Psoas muscle (tissue), 8 donors: ENCODE data around the gene BCL6B. TPM values are rescaled to one million over a fixed set of nuclear protein-coding genes. Genes with fewer than 3 reads are reported as not detected.

Experiments
- ATAC-seq, 4 donors: fragments of 200-7000 bp; cut with Tn5 transposase; one replicate each; pipeline ENCODE4 v1.9.1; 2020; ENCODE audit warnings: moderate library complexity in 3 of 4, mild to moderate bottlenecking in 2 of 4
- DNase-seq, 2 donors: peaks; one replicate each; pipeline ENCODE4 v3.0.0-alpha.2; 2020
- H3K27ac ChIP-seq: fragments of 200-600 bp; one replicate; pipeline ENCODE4 v1.8.0; 2022
- H3K27me3 ChIP-seq, 3 donors: fragments of 200-600 bp in 1 of 3; one replicate each; pipeline versions ENCODE4 v1.6.1 to v1.8.0; 2013 to 2022; ENCODE audit warnings: low read length in 2 of 3, mild to moderate bottlenecking in 2 of 3, moderate library complexity in 1 of 3; ENCODE audit not compliant: insufficient read depth in 3 of 3
- H3K36me3 ChIP-seq, 2 donors: fragments of 200-600 bp in 1 of 2; one replicate each; pipeline versions ENCODE4 v1.6.1 to v1.8.0; 2013 to 2022; ENCODE audit warnings: low read depth in 1 of 2, mild to moderate bottlenecking in 1 of 2, moderate library complexity in 1 of 2; ENCODE audit not compliant: insufficient read depth in 1 of 2
- H3K4me1 ChIP-seq: fragments of 200-600 bp; one replicate; pipeline ENCODE4 v1.8.0; 2022
- H3K4me3 ChIP-seq: fragments of 200-600 bp; one replicate; pipeline ENCODE4 v1.8.0; 2022; ENCODE audit warnings: mild to moderate bottlenecking
- H3K9me3 ChIP-seq: fragments of 200-600 bp; one replicate; pipeline ENCODE4 v1.8.0; 2022
- WGBS, 3 donors: extraction: QIAGEN DNeasy Blood & Tissue Kit; methylation state at CpG; one replicate each; pipeline versions ENCODE4 v1.1.6 to v1.1.7; 2013; 5-methylcytosine and 5-hydroxymethylcytosine counted together
- intact Hi-C, 2 donors: fragments of 100-400 bp; cut with DNase I; formaldehyde crosslinking; loops; one replicate each; pipeline versions ENCODE4 v1.11.0 to v1.14.2; 2022
- polyA plus RNA-seq, 3 donors: library from polyadenylated mRNA; stranded (reverse); fragments of 200-250 nt; gene quantifications; one replicate each; pipeline ENCODE4 v1.2.3, GENCODE V29; 2013
- total RNA-seq, 4 donors: library from RNA; stranded (reverse); fragmentation: NEBNext Ultra II Directional in 2 of 4; extraction: Animal tissue kit (Norgen Biotek cat#: 25700) in 2 of 4; gene quantifications; one replicate each; pipeline versions ENCODE4 v1.2.1 to v1.2.4, GENCODE V29; 2021 to 2023
- TF ChIP-seq, protein P1 (sequence below): fragments of 200-600 bp; IDR thresholded peaks from one replicate; pipeline ENCODE4 v1.8.0; 2022; ENCODE audit warnings: antibody characterized with exemption
- donor health status: healthy with polysubstance abuse.
- donor health status: DM: no; HTN: no; CAD: no; lungs with moderate emphysema.
- donor health status: Bipolar disorder and iron deficiency.
- donor health status: healthy.
- donor health status: DM: yes; HTN: yes; CAD: no.
- donor health status: DM: no; HTN: no; CAD: no.
- donor health status: DM: no; HTN: no; CAD: no.
- donor health status: DM: yes; HTN: yes; CAD: no.

The BCL6B gene
- total and polyA plus RNA-seq, 7 donors = 2.0 to 11.9 (median 6.1) TPM

DNA sequence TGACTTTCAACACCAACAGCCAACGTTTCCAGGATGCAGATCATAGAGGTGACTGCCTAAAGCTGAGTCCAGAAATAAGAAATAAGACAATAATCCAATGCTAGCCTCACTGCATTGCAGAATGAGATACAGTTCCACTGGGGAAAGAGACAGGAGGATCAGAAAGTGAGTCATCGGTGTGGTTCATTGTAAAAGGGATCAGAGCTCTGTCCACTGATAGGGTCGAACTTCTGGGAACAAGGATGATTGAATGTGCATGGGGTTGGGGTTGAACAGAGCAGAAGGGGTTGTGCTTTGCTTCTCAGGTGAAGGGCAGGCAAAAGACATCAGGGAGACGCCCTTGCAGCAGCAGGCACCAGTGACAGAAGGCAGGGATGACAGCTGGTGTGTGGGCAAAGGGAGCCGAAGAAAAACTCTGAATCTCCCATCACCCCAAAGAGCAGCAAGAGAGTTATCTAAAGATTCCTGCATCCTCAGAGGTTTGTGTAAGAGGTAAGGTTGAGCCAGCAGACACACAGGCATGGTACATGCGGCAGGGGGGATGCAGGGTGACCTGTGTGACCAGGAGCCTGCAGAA is 40.8 kb downstream of the BCL6B start:
- intact Hi-C loops = no loop called here
- no peak for DNase-seq
- Histone ChIP-seq H3K4me1 (no peaks in the 10 kb centered on the region), H3K9me3 (no peaks in the 10 kb centered on the region), H3K4me3 (no peak overlapping the region), H3K27me3 (peaks cover 0 to 33% (median 3%) of the 10 kb centered on the region in 3 donors), H3K36me3 (no peaks in the 10 kb centered on the region), H3K27ac (no peak overlapping the region)
- TF ChIP-seq, protein P1, sequence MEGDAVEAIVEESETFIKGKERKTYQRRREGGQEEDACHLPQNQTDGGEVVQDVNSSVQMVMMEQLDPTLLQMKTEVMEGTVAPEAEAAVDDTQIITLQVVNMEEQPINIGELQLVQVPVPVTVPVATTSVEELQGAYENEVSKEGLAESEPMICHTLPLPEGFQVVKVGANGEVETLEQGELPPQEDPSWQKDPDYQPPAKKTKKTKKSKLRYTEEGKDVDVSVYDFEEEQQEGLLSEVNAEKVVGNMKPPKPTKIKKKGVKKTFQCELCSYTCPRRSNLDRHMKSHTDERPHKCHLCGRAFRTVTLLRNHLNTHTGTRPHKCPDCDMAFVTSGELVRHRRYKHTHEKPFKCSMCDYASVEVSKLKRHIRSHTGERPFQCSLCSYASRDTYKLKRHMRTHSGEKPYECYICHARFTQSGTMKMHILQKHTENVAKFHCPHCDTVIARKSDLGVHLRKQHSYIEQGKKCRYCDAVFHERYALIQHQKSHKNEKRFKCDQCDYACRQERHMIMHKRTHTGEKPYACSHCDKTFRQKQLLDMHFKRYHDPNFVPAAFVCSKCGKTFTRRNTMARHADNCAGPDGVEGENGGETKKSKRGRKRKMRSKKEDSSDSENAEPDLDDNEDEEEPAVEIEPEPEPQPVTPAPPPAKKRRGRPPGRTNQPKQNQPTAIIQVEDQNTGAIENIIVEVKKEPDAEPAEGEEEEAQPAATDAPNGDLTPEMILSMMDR = no peak
- WGBS, 3 donors = 37 to 48% (median 38%) methylated on average over 6 of the region's 6 CpGs
- ATAC-seq = no peak

DNA sequence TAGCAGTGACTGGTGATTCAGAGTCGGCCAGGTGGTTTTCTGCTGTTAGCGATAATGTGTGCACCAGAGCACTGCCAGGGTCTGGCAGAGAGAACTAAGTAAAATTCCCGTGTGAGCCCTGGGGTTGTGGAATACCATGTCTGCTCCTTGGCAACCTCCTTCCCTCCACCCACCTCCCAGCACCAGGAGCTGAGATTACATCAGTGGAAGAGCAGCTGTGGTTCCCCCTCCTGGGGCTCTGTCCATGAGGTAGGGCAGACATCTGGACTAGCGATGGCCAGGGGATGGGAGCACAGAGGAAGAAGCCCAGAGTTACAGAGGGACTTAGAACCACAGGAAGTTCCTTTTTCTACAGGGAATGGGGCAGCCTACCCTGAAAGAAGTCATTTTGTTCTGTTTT is 41.4 kb downstream of the BCL6B start:
- DNase-seq = peak in 1 of 2 donors; percentile 63
- Histone ChIP-seq H3K4me1 (no peaks in the 10 kb centered on the region), H3K27ac (no peak overlapping the region), H3K27me3 (peaks cover 0 to 33% (median 3%) of the 10 kb centered on the region in 3 donors), H3K36me3 (no peaks in the 10 kb centered on the region), H3K9me3 (no peaks in the 10 kb centered on the region), H3K4me3 (no peak overlapping the region)
- TF ChIP-seq, protein P1 = no peak
- intact Hi-C loops = no loop called here
- ATAC-seq = peak in 1 of 4 donors; percentile 53
- 23 to 29% (median 28%) methylated on average over 4 of the region's 4 CpGs for WGBS, 3 donors

DNA sequence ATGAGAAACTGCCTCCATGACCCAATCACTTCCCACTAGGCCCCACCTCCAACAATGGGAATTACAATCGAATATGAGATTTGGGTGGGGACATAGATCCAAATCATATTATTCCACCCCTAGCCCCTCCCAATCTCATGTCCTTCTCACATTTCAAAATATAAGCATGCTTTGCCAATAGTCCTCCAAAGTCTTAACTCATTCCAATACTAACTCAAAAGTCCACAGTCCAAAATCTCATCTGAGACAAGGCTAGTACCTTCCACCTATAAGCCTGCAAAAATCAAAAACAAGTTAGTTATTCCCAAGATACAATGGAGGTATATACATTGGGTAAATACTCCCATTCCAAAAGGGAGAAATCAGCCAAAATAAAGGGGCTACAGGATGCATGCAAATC is 44.3 kb downstream of the BCL6B start:
- Histone ChIP-seq H3K36me3 (no peaks in the 10 kb centered on the region), H3K4me3 (no peak overlapping the region), H3K27me3 (peaks cover 0 to 19% (median 3%) of the 10 kb centered on the region in 3 donors), H3K4me1 (no peaks in the 10 kb centered on the region), H3K9me3 (no peaks in the 10 kb centered on the region), H3K27ac (no peak overlapping the region)
- no peak for DNase-seq
- 36 to 61% (median 45%) methylated on average over 1 of the region's 1 CpG for WGBS, 3 donors
- no peak for ATAC-seq
- TF ChIP-seq, protein P1 = no peak
- intact Hi-C loops = no loop called here

DNA sequence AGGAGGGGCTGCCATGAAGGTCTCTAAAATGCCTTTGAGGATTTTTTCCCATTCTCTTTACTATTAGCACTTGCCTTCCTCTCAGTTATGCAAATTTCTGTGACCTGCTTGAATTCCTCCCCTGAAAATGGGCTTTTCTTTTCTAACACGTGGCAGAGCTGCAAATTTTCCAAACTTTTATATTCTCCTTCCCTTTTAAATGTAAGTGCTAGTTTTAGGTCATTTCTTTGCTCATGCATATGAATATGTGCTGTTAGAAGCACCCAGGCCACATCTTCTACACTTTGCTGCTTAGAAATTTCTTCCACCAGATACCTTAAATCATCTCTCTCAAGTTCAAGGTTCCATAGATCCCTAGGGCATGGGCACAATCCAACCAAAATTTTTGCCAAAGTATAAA is 45.4 kb downstream of the BCL6B start:
- no peaks in the 10 kb centered on the region for H3K36me3 ChIP-seq
- H3K9me3 ChIP-seq = no peaks in the 10 kb centered on the region
- no peak overlapping the region for H3K27ac ChIP-seq
- TF ChIP-seq, protein P1 = no peak
- DNase-seq (no peak), ATAC-seq (no peak)
- no peaks in the 10 kb centered on the region for H3K4me1 ChIP-seq
- intact Hi-C loops = no loop called here
- no peak overlapping the region for H3K4me3 ChIP-seq
- 8 to 41% (median 30%) methylated on average over 1 of the region's 1 CpG for WGBS, 3 donors
- peaks cover 0 to 10% (median 3%) of the 10 kb centered on the region in 3 donors for H3K27me3 ChIP-seq

DNA sequence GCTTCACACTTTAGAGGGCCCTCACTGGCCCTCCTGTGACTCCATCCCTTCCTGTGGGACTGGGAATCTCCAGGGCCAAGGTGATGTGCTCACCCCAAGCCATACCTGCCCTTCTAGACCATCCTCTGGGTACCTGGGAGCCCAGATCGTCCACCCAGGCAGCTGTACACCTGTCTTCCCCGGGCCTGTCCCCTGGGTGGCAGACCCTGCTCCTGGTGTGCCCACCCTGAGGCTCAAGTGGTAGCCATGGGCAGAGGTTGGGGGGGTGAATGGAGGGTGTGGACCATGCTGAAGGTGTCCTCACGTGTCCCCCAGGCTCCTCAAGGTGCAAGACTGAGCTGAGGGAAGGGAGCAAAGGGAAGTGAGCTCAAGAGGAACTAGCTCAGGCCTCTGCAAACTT is 47.9 kb downstream of the BCL6B start:
- ATAC-seq (no peak), DNase-seq (no peak)
- Histone ChIP-seq H3K27me3 (peaks cover 0 to 3% (median 0%) of the 10 kb centered on the region in 3 donors), H3K27ac (no peak overlapping the region), H3K36me3 (no peaks in the 10 kb centered on the region), H3K4me1 (no peaks in the 10 kb centered on the region), H3K4me3 (no peak overlapping the region), H3K9me3 (no peaks in the 10 kb centered on the region)
- TF ChIP-seq, protein P1 = no peak
- intact Hi-C loops = no loop called here
- 67 to 87% (median 74%) methylated on average over 3 of the region's 3 CpGs for WGBS, 3 donors
